NCI-H2107 (cell line): ENCODE measurements around the gene ZNF554.
"Not testable (repeated sequence)": the region's sequence is repeated elsewhere in the genome, so short reads cannot be mapped to it uniquely, and the experiment has no call there.

ENCODE experiments used
- DNase-seq: peaks from one replicate; lab custom pipeline; 2025; lab: John Stamatoyannopoulos, UW

ZNF554 gene

GRCh38 chr19:2867025-2867991, 47.6 kb downstream of the ZNF554 start, which contains the start of gene ZNF556:
Gene ZNF556 (plus strand): TSS chr19:2867335. CDS start chr19:2867422, 87 bp downstream.
- no peak for DNase-seq

- no peak for DNase-seq
These were observed 50.0 kb downstream of the ZNF554 start for GRCh38 chr19:2869618-2870017.

GRCh38 chr19:2872175-2872574, 52.5 kb downstream of the ZNF554 start:
- not testable (repeated sequence) for DNase-seq

GRCh38 chr19:2877398-2878331, 58.0 kb downstream of the ZNF554 start:
- DNase-seq = no peak

- DNase-seq = no peak
These were observed 64.2 kb downstream of the ZNF554 start for GRCh38 chr19:2883686-2884439.

GRCh38 chr19:2885736-2886135, 66.1 kb downstream of the ZNF554 start:
- no peak for DNase-seq
